NCI-H82 (cell line): ENCODE measurements around the gene RPS21.
A peak's percentile ranks its signal among the peaks of the same experiment; 100 is the strongest.

Experiments
- DNase-seq: peaks from one replicate; lab custom pipeline; 2025; lab: John Stamatoyannopoulos, UW

The RPS21 gene

GRCh38 chr20:62378215-62378614, 8.7 kb upstream of the RPS21 start:
- no peak for DNase-seq

DNA sequence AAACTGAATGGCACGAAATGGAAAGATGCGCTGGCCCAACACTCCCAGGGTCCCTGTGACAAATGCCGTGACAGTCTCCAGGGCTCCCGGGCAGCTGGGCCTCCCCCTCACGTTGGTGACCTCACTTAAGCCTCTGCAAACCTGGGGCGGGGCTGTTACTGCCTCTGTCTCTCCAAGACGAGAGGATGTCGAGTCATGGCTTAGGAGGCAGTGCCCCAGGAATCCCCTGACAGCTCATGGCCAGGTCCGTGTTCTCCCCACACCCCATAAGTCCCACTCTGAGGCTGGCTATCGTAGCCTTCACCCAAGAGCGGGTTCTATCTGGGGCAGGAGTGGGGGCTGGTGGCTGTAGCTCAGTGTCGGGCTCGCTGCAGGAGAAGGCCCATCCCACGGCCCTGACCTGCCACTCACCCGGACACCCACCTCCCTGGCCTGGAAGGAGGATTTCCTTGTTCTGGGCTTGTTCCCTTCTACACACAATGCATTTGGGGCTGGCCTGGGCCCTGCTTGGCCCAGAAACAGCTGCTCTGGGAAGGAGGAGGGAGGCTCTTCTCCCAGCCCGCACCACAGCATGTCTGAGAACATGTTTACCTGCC, 5.6 kb upstream of the RPS21 start:
- no peak for DNase-seq

DNA sequence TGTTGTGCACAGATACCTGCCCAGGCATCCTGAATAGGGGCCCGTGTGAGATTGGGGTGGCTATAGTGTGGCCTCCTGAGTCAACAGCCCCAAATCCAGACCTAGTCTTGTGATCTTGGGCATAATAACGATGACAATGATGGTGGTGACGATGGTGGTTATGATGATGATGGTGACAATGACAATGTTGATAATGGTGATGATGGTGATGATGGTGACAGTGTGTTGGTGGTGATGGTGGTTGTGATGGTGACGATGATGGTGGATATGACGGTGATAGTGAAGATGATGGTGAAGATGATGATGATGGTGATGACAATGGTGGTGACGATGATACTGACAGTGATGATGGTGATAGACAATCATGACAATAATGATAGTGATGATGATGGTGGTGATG, 5.1 kb upstream of the RPS21 start:
- DNase-seq, result no peak

DNA sequence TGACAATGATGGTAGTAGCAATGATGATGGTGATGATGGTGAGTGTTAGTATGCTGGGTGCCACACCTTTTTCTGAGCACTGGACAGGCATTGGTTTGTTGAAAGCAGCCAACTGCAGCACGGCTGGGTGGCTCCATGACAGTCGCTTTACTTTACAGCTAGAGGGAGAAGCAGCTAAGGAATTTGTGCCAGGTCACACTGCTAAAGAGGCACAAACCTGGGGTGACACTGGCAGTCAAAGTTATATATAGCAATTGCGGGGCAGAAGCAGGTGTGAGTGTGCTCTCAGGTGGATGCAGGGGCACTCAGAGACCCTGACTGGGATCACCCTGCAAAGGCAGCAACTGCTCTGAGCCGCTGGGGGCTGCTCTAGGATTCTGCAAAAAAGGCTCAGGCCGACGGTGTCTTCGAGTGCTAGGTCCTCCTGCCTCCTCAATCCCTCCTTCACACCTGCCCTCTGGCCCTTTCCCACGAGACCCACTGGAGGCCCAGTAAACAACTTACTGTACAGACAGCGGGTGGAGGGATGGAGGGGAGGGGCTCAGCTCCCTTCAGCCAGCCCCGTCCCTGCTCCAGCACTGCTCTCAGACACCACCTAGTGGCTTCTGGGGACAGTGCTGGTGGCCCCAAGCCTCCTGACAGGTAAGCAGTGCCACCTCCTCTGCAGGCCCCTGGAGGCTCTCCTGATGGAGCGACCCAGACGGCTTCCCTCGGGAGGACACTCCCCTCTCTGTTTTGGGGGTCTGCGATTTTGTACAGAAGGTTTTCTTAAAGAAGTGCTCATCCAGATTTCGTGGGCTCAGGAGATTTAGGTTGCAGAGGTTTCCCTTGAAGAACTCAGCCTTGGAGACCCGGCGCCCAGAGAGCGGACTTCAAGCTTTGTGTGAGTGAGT, 4.4 kb upstream of the RPS21 start:
- DNase-seq, result peak; percentile 93

DNA sequence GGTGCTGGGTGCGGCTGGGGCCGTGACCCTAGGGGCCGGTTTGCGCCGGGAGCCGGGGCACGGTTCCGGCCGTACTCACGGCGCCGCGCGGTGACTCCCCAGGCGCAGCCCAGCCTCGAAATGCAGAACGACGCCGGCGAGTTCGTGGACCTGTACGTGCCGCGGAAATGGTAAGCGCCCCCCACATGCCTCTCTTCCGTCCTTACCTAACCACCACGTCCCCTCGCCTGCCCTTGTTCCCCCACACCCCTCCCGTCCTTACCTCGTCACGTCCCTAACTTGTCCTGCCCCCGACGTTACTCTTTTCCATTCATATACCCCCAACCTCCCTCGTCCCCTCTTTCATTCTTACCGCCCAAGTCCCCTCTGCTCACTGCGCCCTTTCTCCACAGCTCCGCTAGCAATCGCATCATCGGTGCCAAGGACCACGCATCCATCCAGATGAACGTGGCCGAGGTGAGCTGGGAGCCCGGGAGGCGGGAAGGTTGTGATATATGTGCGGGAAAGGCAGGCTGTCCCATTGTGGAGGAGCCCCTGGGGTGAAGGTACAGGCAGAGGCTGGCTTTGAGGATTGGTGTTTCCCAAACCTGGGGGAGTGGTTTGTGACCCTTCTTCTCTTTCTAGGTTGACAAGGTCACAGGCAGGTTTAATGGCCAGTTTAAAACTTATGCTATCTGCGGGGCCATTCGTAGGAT, 463 bp downstream of the RPS21 start:
- DNase-seq, result no peak

DNA sequence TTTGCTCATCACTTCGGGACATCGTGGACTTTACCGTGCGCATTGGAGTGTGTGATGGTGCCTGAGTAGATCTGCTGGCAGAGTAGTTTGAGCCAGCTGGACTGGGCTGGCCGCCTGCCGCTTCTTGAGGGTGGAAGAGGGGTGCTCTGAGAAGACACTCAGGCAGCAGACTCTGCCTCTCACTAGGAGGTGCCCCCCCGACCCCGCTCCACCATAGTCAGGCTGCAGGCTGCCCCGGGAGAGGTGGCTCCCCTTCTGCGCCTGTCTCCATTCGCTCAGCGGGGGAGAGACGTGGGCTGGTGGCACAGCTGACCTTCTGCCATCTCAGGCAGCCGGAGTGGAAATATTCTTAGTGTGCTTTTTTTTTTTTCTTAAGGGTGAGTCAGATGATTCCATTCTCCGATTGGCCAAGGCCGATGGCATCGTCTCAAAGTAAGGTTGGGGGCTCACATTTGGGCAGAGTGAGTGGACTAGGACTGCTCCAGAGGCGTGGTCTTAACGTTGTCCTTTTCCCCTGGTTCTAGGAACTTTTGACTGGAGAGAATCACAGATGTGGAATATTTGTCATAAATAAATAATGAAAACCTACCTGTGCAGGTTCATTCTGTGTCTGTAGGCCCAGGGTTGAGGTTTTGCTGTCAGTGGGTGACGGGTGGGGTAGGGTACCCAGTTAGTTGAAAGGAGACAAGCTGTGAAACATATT, 1.2 kb downstream of the RPS21 start:
- no peak for DNase-seq

GRCh38 chr20:62388839-62389600, 2.1 kb downstream of the RPS21 start:
- DNase-seq, result no peak

DNA sequence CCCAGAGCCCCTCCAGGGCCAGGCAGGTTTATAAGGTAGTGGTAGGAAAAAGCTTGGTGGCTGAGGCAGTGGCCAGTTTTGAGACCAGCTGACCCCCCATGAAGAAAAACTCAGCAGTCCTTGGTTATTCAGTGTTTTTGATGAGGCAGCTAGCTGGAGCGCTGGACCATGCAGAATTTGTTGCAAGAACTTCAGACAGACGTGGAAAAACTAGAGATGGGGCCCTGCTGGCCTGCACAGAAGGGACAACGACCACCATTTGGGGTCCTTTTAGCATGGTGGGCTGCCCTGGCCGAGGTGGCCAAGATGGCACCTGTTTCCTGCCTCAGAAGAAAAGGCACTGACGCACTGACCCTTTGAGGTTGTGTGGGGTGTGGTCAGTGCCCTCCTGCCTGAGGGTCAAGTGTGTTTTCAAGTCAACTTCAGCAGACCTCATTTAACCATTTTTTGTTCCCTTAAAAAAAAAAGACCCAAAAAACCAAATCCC, 2.7 kb downstream of the RPS21 start:
- no peak for DNase-seq

DNA sequence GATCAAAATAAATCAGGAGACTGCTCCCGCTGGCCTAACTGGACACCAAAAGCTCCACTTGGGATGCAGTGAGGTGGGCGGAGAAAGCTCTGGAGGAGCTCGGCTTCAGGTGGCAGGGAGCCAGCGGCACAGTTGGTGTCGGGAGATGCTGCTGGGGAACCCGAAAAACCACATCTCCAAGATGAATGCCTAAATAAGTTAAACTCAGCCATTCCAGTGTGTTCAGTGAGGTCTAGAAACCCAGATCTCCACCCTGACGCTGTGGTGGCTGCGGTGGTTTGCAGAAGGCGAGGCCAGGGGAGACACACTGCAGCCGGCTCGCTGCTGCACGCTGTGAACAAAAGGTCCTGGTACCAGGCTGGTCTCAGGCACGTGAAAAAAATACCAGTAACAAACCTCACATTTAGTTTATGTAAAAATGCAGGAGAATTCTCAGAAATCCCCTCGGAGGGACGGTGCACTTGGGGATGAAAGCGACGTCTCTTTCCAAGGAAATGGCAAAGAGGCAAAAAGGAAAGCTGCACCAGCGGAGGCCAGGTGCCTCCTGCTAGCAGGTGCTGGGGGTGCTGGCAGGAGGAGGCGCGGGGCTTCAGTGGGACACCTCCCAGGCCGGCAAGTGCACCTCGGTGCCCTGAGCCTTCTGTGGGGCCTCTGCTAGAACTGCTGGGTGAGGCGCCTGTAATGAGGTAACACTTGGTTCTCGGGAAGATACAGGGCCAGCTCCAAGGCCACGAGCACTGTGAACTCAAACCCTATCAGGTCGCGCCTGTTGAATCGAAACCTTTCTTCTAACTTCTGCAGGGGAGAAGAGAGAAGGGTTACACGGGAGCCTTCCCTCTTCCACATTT, 3.6 kb downstream of the RPS21 start:
- DNase-seq, result no peak

GRCh38 chr20:62391165-62392076, 4.5 kb downstream of the RPS21 start:
- no peak for DNase-seq

GRCh38 chr20:62392077-62392418, 5.1 kb downstream of the RPS21 start:
- DNase-seq, result no peak

- DNase-seq, result no peak
Measured at GRCh38 chr20:62392621-62393334, 5.9 kb downstream of the RPS21 start.

DNA sequence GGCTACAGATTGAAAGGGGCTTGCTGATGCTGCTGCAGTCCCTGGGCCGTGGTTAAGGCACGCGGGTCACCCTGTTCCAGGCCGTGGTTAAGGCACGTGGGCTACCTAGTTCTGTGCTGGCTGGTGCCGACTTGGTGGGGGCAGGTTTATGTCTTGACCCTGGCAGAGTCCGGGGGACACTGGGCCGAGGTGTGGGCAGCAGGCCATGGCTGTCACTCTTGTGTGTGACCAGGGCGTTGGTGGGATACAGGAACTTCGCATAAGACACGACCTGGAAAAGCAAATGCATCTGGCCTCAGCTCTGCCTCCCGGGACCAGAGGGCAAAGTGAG, 6.4 kb downstream of the RPS21 start:
- no peak for DNase-seq

GRCh38 chr20:62393830-62394229, 6.9 kb downstream of the RPS21 start:
- DNase-seq, result no peak

DNA sequence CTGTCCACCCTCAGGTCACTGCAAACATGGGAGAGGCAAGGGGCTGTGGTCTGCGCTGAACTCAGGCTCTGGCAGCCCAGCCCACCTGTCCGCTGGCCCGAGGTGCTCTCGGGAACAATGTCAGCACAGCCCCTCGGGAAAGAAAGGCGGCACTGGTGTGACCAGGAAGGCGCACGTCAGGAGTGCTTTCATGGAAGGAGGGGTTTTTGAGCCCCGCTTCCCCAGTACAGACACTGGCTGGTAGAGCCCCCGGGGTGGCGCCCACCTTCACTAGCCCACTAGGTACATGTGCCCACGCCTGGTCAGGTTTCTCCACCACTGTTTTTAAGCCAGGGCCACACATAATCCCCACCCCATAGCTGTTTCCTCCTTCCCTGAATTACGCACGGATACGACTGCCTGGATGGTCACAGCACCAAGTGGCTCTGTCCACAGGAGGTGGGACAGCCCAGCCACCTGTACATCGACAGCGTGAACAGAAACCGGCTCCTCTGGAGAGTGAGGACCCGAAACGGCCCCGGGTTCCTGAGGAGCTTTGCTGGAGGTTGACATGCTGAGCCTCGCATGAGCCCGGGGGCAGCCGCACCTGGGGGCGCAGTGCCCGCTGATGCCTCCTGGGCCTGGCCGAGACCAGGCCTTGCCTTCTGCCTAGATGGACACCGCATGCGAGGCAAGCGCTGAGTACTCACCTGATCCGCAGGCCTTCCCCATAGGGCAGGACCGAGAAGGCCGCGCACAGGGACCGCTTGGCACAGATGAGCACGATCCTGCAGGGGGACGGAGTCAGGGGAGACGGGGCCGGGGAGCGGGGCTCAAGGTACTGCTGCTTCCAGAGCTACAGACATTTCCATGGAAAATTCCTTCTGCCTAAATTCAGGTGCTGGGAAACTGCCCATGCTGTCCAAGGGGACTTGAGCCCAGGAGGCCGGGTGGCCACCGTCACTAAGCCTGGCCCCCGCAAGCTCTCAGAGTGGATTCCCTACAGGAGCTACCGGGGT, 7.6 kb downstream of the RPS21 start:
- no peak for DNase-seq

- peak; percentile 29 for DNase-seq
Measured at GRCh38 chr20:62395311-62396242, 8.7 kb downstream of the RPS21 start.
